Nephron progenitor cell (in vitro differentiated cells): ENCODE data around the gene AKAP3.

ENCODE experiments used
- DNase-seq: peaks from one replicate; pipeline ENCODE4 v3.0.0; 2021
- H3K27ac Mint-ChIP-seq: 2 replicates; pipeline ENCODE4 v1.8.0; 2021; ENCODE audit warnings: mild to moderate bottlenecking, moderate library complexity, mixed read lengths
- H3K27me3 Mint-ChIP-seq: 2 replicates; pipeline ENCODE4 v1.8.0; 2021; ENCODE audit warnings: mild to moderate bottlenecking, low read depth, mixed read lengths; ENCODE audit not compliant: poor library complexity
- H3K36me3 Mint-ChIP-seq: 2 replicates; pipeline ENCODE4 v1.8.0; 2021; ENCODE audit warnings: low read depth, mixed read lengths
- H3K4me1 Mint-ChIP-seq: 2 replicates; pipeline ENCODE4 v1.8.0; 2021; ENCODE audit warnings: mixed read lengths
- H3K4me3 Mint-ChIP-seq: 2 replicates; pipeline ENCODE4 v1.8.0; 2021; ENCODE audit warnings: mild to moderate bottlenecking, moderate library complexity, mixed read lengths
- H3K9me3 Mint-ChIP-seq: 2 replicates; pipeline ENCODE4 v1.8.0; 2021; ENCODE audit warnings: mild to moderate bottlenecking, moderate library complexity, mixed read lengths
- CTCF ChIP-seq: fragments of 200-600 bp; sonication (generic); IDR thresholded peaks from 2 replicates; pipeline ENCODE4 v1.5.0; 2021; ENCODE audit warnings: antibody characterized with exemption

AKAP3 gene

GRCh38 chr12:4569261-4569660 lies 79.6 kb downstream of the AKAP3 start:
- no peak for TF ChIP-seq CTCF
- H3K36me3 Mint-ChIP-seq = no peaks in the 10 kb centered on the region
- peaks cover 16% of the 10 kb centered on the region for H3K27me3 Mint-ChIP-seq
- H3K27ac Mint-ChIP-seq = no peak overlapping the region
- H3K4me3 Mint-ChIP-seq = no peak overlapping the region
- peaks cover 5% of the 10 kb centered on the region for H3K4me1 Mint-ChIP-seq
- no peak for DNase-seq
- no peaks in the 10 kb centered on the region for H3K9me3 Mint-ChIP-seq

GRCh38 chr12:4567073-4567881 lies 81.6 kb downstream of the AKAP3 start:
- DNase-seq = no peak
- no peak overlapping the region for H3K27ac Mint-ChIP-seq
- no peaks in the 10 kb centered on the region for H3K36me3 Mint-ChIP-seq
- no peaks in the 10 kb centered on the region for H3K9me3 Mint-ChIP-seq
- peaks cover 16% of the 10 kb centered on the region for H3K4me1 Mint-ChIP-seq
- peaks cover 14% of the 10 kb centered on the region for H3K27me3 Mint-ChIP-seq
- no peak overlapping the region for H3K4me3 Mint-ChIP-seq
- no peak for TF ChIP-seq CTCF

- DNase-seq = no peak
- Mint-ChIP-seq H3K36me3 (no peaks in the 10 kb centered on the region), H3K4me3 (no peak overlapping the region), H3K27ac (no peak overlapping the region), H3K27me3 (peaks cover 22% of the 10 kb centered on the region), H3K4me1 (peaks cover 23% of the 10 kb centered on the region), H3K9me3 (no peaks in the 10 kb centered on the region)
- TF ChIP-seq CTCF = no peak
Measured at GRCh38 chr12:4566474-4566873, 82.4 kb downstream of the AKAP3 start.
